ENCODE measurements around the gene SLC25A21. TPM values are rescaled to one million over a fixed set of nuclear protein-coding genes. Genes with fewer than 3 reads are reported as not detected.

Gene SLC25A21
- total RNA-seq, 1 experiment from 2014 or later: 7.1 TPM

- Histone ChIP-seq H2BK12ac (ENCODE audit: insufficient read length, low read depth, low read length) (no peak overlapping the region), H3K4me2 (ENCODE audit: insufficient read depth, insufficient read length, low read length) (no peak overlapping the region), H4K8ac (replicated peaks; ENCODE audit: insufficient read length, low read depth, low read length) (no peak overlapping the region), H2BK120ac (ENCODE audit: low read depth, low read length, poor library complexity, severe bottlenecking) (no peak overlapping the region), H3K27ac (ENCODE audit: insufficient read length, low read depth, low read length) (no peak overlapping the region), H4K20me1 (ENCODE audit: control insufficient read depth, insufficient read depth, insufficient read length) (no peaks in the 10 kb centered on the region), H3K79me2 (ENCODE audit: insufficient read depth, low read length) (no peaks in the 10 kb centered on the region), H3K9ac (ENCODE audit: extremely low read depth, insufficient read length, low read length) (no peak overlapping the region), H3K4me1 (ENCODE audit: insufficient read depth, low read length) (no peaks in the 10 kb centered on the region; the same call in 1 of the 2 replicates), H3K23ac (ENCODE audit: insufficient read length, low read depth, low read length) (no peak overlapping the region), H3K56ac (ENCODE audit: insufficient read length, low read depth, low read length) (no peak overlapping the region), H2AFZ (ENCODE audit: low read length) (no peak overlapping the region), H3K14ac (ENCODE audit: insufficient read depth, low read length) (no peak overlapping the region), H3T11ph (ENCODE audit: low read length) (no peak overlapping the region), H4K91ac (ENCODE audit: insufficient read length, low read depth, low read length) (no peak overlapping the region), H2AK5ac (ENCODE audit: insufficient read length, low read length) (no peak overlapping the region), H4K5ac (ENCODE audit: insufficient read length, low read depth, low read length) (no peak overlapping the region), H3K27me3 (ENCODE audit: insufficient read depth, low read length) (no peaks in the 10 kb centered on the region), H3K18ac (ENCODE audit: insufficient read length, low read depth, low read length) (no peak overlapping the region), H2BK5ac (ENCODE audit: insufficient read length, low read length) (no peak overlapping the region), H3K9me3 (ENCODE audit: control insufficient read depth, low read depth, low read length) (no peaks in the 10 kb centered on the region), H3K23me2 (ENCODE audit: insufficient read length, low read depth, low read length, poor library complexity, severe bottlenecking) (no peaks in the 10 kb centered on the region), H3K4ac (ENCODE audit: low read depth, low read length) (no peak overlapping the region), H2BK20ac (ENCODE audit: low read depth, low read length, poor library complexity, severe bottlenecking) (no peak overlapping the region), H3K79me1 (ENCODE audit: insufficient read depth, low read depth, low read length, poor library complexity, severe bottlenecking) (no peaks in the 10 kb centered on the region), H2BK15ac (ENCODE audit: low read depth, low read length) (no peak overlapping the region)
- H3K36me3 Mint-ChIP-seq (ENCODE audit: insufficient read depth in 1 of 3, low read depth in 3 of 3): no peaks in the 10 kb centered on the region
- H3K4me3 Mint-ChIP-seq: no peak overlapping the region
- peak; percentile 60 for DNase-seq
- no peak overlapping the region for H3K27ac Mint-ChIP-seq
- peaks cover 0 to 5% of the 10 kb centered on the region in 2 experiments; a peak in 1 of 4 replicates for H3K4me1 Mint-ChIP-seq
- TF ChIP-seq, protein P1, sequence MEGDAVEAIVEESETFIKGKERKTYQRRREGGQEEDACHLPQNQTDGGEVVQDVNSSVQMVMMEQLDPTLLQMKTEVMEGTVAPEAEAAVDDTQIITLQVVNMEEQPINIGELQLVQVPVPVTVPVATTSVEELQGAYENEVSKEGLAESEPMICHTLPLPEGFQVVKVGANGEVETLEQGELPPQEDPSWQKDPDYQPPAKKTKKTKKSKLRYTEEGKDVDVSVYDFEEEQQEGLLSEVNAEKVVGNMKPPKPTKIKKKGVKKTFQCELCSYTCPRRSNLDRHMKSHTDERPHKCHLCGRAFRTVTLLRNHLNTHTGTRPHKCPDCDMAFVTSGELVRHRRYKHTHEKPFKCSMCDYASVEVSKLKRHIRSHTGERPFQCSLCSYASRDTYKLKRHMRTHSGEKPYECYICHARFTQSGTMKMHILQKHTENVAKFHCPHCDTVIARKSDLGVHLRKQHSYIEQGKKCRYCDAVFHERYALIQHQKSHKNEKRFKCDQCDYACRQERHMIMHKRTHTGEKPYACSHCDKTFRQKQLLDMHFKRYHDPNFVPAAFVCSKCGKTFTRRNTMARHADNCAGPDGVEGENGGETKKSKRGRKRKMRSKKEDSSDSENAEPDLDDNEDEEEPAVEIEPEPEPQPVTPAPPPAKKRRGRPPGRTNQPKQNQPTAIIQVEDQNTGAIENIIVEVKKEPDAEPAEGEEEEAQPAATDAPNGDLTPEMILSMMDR (conservative IDR thresholded peaks at IDR 0.05): peak; percentile 98
- no CpG with 5 or more reads among the region's 12 CpGs for WGBS (ENCODE audit: extremely low coverage, insufficient read length, low lambda C conversion rate)
- no peaks in the 10 kb centered on the region for H3K9me3 Mint-ChIP-seq
- peaks cover 2% of the 10 kb centered on the region for H3K27me3 Mint-ChIP-seq (ENCODE audit: low read depth)
Measured at GRCh38 chr14:36941783-36942521, 230.5 kb downstream of the SLC25A21 start.

Data from H9 (cell line).